Renal cortical epithelial cell (primary cell): ENCODE data around the gene APMAP. TPM values are rescaled to one million over a fixed set of nuclear protein-coding genes. Genes with fewer than 3 reads are reported as not detected.
"Not testable (repeated sequence)": the region's sequence is repeated elsewhere in the genome, so short reads cannot be mapped to it uniquely, and the experiment has no call there.

ENCODE experiments used
- DNase-seq: peaks from one replicate; pipeline ENCODE4 v3.0.0-alpha.2; 2011; ENCODE audit warnings: low read depth
- total RNA-seq: library from RNA; depleted of rRNA; stranded (reverse); fragments of >200 nt; gene quantifications from 2 replicates; pipeline ENCODE4 v1.2.3, GENCODE V29; 2014

Gene APMAP
- total RNA-seq, 1 donor from 2014 or later, result 104 TPM

DNA sequence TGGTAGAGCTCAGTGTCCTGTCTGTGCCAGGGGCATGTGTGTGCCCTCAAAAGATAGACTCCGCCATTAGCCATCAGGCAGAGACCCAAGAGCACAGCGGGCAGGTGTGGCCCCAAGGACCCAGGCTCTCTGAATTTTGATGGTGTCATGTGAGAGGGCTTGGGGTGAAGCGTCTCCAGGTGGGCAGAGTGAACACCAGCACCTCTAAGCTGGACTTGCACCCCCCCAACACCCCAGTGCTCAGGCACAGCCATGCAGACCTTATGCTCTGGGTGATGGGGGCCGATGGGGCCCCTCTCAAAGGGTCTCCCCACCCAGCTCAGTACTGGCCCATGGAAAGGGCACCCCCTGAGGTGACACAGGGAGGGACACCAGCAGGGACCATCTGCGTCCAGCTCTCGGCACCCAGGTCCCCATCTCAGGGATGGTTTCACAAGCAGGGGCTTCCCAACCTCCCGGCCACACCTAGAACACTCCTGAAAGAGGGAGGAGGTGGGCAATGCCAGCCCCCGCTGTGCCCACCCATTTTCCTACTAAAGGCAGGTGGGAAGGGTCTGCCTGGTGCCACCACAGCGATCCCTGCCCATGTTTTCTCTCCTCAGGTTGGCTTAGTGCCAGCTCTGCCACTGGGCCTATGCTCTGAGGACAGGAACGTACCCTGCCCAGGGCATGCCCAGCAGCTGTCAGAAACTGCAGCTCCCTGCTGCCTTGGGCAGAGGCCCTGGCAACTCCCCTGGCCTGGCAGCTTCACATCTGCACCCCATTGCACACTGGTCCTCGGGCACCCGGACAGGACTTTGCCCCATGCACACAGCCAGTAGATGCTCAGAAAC, 40.0 kb downstream of the APMAP start:
- DNase-seq, result no peak

DNA sequence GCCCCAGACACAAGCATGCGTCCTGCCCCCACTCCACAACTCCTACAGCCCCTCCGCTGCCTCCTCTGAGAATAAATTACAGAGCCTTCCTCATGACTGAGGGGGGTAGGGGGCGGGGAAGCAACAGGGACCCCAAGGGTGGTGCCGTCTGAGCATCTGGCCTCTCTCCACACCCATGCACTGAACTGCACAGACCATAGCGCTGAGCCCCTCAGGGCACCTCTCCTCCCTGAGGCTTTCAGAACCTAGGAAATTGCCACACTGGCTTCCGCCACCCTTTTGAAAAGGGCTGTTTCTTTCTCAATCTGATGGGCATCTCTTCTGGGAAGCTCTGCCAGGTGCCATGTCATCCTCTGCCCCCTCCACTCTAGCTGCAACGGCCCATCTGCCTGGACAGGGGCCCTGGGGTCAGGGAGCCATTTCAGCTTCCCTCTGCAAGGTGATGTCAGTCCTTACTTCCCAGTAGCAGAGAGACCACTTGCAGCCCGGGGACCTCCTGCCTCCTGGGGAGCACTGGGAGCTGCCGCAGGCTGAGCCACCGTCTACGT, 40.9 kb downstream of the APMAP start:
- no peak for DNase-seq

DNA sequence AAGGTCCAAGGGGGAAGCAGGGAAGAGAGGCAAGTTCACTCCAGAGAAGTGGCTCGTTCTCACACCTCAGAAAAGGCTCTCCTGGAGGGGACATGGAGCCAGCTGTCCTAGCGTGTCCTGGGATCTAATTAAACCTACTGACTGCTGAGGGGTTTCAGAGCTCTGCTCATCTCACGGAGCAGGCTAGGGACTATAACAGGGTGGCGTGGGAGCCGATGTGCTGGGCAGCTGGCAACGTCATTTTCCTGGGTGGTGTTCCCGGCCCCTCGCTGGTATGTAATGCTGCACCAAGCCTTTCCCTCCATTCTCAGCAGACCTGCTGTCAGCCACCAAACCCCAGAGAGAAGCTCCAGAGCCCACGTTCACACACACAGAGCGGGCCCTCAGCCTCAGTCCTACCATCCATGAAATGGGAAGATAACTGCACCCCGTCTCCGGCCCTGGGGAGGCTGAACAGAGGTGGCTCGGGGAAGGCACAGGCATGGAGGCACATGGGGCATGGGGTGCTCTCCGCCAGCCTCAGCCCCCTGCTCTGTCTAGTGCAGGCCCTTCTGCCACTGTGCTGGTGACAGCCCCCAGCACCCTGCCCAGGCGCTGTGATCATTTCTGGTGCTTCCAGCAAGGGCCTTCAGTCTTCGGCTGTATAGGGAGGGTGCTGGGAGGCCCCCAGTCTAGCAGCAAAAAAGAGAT, 41.6 kb downstream of the APMAP start:
- DNase-seq, result no peak

DNA sequence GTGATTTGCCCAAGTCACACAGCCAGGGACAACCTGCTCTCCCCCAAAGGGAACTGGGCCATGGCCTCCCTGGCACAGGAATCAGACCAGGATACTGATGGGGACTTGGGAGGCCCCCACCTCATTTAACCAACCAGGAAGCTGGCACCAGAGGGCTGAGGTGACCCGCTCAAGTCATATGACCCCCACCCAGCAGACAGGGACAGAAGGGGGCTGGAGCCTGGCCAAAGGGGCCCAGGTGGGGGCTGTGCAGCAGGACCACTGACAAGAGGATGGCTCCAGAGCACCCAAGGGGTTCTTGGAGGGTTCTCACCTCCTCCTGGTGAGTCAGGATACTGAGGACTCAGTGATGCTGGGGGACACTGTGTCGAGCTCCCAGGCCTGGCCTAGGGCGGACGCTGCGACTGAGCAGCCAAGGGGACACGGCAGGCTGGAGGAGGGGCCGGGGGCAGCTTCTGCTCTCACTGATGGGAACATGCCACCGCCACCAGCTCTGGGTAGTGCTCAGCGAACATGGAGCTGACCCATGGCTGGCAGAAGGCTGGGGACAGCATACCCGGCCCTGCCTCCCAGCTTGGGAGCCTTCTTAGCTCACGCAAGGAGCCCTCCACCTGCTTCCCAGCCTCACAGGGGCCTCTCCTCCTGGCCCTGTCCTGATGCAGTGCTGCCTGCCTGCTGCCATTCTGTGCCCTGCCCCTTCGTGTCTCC, 42.3 kb downstream of the APMAP start:
- DNase-seq, result no peak

DNA sequence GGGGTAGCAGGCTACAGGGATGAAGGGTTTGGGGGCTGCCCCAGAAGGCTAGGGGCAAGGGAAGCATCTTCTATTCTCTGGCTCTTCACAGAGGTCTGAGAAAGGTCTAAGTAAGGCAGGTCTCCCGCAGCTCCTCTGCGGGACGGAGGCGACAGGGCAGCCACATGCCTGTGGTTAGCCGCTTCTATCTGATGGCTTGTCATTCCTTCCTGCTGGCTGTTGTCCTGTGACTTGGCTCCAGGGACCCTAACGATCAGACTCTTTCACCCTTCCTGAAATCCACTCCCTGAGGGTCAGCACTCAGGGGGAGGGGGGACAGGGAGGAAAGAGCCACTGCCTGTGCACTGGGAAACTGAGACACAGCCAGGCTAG, 42.8 kb downstream of the APMAP start:
- DNase-seq, result no peak

DNA sequence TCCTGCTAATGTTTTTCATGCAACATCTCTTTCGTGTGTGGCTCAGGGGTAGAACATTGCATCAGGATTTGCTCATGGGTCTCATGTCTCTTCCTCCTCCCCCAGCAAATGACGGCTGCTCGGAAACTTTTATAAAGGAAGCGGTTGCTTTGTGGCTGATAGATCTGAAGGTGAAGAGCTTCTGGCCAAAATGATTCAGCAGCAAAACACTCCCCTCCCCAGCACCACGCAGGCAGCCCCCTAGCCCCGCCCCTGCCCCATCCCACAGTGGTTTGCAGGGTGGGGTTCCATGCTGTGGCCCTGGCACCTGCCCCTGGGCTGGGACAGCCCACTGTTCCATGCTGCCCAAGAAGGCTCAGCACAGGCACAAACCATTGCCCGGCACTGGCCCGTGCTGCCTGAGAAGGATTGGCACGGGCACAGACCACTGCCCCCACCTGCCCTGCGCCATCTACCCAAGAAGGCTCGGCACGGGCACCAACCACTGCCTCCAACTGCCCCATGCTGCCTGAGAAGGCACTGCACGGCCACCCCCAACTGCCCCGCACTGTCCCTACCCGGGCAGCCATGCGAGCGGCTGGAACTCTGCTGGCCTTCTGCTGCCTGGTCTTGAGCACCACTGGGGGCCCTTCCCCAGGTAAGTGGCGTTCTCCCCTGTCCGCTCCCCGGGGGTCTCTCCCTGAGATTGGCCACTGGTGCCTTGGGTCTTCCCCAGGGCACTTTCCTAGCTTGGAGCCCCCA, 43.4 kb downstream of the APMAP start, which contains the start of gene CST7:
Gene CST7 (plus strand): TSS at position 331 of the 741 bp plus-strand sequence. CDS start 237 bp downstream, at position 568.
- DNase-seq, result no peak

DNA sequence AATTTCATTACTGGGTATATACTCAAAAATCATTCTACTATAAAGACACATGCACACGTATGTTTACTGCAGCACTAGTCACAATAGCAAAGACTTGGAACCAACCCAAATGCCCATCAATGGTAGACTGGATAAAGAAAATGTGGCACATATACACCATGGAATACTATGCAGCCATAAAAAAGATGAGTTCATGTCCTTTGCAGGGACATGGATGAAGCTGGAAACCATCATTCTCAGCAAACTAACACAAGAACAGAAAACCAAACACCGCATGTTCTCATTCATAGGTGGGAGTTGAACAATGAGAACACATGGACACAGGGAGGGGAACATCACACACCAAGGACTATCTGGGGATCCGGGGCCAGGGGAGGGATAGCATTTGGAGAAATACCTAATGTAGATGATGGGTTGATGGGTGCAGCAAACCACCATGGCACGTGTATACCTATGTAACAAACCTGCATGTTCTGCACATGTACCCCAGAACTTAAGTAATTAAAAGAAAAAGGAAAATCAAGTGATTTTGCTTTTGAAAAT, 44.1 kb downstream of the APMAP start:
- DNase-seq, result not testable (repeated sequence)

DNA sequence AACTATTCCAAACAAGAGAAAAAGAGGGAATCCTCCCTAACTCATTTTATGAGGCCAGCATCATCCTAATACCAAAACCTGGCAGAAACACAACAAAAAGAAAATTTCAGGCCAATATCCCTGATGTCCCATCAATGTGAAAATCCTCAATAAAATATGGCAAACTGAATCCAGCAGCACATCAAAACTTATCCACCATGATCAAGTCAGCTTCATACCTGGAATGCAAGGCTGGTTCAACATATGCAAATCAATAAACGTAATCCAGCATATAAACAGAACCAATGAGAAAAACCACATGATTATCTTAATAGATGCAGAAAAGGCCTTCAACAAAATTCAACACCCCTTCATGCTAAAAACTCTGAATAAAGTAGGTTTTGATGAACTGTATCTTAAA, 46.2 kb downstream of the APMAP start:
- DNase-seq, result not testable (repeated sequence)

DNA sequence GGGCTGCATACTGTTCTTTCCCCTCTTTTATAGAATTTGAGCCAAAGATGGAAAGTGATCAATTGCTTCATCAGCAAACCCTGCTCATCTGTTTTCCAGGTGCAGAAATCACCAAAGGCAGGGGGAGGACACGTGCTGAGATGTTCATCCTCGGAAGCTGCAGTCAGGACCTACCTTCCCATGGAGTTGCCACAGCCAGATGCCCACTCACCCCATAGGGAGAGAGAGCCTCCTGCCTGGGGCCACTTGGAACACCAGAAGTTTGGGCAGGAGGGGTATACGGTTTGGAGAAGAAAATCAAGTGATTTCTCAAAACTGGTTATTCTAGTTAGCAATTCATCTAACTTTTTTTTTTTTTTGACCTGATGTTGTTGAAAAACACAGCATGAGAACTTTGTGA, 48.8 kb downstream of the APMAP start:
- no peak for DNase-seq

DNA sequence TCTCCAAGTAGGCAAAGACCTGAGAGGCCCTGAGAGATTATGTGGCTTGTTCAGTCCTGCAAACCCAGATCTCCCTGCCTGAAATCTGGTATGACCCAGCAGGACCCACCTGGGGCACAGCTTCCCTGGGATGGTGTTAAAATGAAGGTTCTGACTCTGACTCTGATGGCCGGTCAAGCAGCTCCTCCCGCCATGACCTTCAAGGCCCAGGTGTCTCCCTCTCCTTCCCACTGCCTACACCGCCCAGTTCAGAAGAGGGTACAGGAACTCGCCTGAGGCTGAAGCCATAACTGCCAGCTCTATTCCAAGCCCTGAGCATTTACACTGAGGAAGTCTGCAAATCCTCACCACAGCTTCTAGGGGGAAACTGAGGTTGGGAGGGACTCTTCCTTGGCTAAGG, 49.4 kb downstream of the APMAP start:
- DNase-seq, result no peak

DNA sequence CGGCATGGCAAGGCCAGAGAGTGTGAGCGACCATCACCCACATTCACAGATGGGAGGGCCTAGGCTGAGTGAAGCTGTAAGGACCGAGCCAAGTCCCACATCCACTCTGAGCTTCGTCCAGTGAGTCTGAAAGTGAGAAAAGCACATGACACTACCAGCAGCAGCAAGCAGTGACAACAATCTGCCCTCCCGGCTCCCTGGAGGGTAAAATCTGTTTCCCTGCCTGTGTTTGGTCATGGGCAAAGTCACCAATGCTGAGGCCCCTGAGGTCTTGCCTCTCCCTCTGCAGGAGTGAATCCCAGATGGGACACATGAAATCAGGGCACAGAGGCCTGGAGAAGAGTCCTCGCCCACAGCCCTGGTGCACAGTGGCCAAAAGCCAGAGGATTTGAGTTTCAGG, 49.9 kb downstream of the APMAP start:
- DNase-seq, result no peak

DNA sequence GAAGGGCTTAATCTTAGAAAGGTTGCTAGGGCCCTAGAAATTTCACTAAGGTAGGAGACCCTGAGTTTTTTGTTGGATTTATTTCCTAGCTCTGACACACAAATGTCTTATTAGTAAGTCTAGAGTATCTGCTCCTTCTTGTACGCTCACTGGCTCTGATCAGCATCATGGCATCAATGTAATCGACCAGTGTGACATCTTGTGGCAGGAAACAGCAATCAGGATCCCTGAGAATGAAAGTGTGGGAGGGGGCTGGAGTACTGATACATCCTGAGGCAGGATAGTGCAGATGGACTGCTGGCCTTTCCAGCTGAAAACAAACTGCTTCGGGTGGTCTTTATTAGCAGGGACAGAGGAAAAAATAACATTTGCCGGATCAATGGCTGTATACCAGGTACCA, 53.5 kb downstream of the APMAP start:
- no peak for DNase-seq

DNA sequence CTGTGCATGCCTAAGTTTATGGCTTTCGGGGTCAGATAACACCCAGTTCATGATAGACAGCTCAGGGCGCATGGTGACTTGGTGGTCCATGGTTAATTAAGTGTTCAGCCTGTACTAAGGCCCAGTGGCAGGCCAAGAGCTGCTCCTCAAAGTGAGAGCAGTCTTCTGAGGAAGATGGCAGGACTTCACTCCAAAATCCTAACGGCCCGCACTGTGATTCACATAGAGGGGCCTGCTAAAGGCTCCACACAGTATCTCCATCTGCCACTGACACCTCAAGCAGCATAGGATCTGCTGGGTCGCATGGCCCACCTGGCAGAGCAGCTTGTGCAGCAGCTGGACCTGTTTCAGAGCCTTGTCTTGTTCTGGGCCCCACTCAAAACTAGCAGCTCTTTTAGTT, 54.1 kb downstream of the APMAP start:
- no peak for DNase-seq

DNA sequence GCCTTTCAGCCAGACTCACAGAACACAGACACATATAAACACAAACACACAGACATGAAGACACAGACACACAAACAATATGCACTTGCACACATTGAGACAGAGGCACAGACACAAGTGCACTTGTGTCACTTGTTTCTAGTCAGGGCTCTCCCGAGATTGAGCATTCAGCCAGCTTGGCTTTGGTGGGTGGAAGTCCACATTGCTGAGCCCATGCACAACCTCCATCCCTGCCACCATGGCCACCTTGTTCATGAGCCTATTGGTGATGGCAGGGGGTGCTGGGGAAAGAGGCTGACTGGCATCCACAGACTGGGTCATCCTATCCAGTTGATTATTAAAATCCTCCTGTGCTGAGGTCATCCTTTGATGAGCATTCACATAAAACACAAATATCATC, 55.0 kb downstream of the APMAP start:
- no peak for DNase-seq

DNA sequence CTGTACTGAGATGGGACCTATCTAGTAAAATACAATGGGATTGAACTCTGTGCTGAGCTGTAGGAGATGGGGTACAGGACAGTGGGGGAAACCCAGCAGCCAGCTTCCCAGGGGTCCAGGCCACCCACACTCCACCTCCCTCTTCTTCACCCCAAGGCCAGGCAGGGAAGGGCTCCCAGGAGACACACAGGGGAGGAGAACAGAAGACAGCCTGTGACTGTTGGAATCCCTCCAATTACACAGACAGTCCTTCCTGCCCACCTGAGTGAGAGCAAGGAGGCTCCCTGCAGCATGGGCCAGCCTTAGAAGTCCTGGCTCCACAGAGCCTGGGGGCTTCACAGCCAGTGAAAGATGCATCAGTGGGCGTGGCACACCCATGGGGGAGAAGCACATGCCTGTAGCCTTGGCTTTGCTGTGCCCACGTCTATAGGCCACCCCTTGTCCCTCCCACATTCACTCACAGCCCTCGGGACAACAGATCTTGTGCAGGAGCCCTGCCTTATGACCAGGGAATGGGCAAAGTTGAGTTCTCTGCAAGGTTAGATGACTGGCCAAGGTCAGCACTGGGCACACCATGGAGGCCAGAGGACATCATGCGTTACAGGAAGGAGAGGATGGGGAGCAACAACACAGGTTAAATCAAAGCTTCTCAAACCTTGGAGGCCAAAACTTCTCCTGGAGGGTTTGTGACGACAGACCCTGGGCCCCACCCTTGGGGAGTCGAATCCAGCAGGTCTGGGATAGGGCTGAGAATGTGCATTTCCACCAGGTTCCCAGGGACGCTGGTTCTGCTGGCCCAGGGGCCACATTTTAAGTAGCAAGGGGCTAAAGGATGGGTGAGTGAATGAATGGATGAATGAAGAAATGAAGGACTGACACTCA, 55.8 kb downstream of the APMAP start:
- DNase-seq, result no peak

DNA sequence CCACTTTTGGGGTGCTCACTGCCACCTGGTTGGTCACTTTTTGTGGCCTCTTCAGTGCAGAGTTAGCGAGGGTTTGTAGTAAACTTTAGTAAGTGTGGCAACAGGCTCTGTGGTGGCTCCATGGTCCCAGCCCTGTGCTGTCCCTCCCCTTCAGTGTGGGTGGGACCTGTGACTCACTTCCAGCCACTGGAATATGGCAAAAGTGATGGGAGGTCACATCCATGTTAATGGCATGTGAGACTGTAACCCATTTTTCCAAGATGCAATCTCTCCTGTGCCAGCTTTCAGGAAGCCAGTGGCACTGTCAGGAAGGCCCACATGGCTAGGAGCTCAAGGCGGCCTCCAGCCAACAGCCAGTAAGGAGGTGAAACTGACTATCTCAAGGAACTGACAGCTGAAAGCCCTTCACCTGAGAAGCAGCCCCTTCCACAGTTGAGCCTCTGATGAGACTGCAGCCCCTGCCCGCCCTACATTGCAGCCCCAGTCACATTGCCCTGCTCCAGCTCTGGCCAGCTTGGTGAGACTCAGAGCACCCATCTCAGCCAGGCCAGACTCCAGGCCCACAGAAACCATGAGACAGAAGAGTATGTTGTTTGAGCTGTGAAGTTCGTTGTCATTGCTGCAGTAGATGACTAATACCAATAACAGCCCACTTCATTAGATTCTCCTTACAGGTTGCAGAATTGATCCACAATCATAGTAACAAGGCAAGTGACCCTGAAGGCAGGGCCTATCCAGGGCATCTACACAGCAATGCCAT, 56.6 kb downstream of the APMAP start:
- DNase-seq, result no peak

DNA sequence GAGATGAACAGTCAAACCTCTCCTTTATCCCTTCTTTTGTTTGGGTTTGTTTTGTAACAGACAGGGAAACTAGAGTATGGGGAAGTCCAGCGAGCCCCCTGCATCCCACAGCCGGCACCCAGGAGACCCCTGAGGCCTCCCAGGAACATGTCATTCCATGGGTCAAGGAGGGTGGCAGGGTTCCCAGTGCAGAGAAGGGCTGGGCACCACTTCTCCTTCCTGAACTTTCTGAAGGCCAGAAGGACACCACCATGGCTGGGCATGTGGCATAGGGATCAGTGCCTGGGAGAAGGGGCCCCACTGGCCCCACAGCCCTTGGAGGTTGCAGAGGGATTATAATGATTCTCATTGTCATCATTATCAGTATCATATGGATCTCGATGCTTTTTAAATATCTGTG, 57.4 kb downstream of the APMAP start:
- no peak for DNase-seq

DNA sequence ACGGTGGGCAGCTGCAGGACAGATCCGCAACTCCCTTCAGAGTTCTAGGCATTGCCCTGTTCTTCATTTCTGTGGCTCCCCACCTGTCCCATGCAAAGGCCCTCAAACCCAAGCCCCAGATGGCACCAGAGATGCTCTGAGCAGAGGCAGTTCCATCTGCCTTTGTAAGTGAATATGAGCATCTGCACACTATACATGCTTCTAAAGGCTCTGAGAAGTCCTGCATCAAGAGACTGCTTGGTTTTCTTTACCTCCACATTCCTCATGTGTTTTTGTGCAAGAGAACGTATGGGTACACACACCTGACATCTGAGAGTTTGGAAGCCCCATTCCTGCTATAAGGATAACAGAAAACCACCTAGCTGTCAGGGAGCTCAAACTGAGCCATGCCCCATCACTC, 57.8 kb downstream of the APMAP start:
- DNase-seq, result no peak

DNA sequence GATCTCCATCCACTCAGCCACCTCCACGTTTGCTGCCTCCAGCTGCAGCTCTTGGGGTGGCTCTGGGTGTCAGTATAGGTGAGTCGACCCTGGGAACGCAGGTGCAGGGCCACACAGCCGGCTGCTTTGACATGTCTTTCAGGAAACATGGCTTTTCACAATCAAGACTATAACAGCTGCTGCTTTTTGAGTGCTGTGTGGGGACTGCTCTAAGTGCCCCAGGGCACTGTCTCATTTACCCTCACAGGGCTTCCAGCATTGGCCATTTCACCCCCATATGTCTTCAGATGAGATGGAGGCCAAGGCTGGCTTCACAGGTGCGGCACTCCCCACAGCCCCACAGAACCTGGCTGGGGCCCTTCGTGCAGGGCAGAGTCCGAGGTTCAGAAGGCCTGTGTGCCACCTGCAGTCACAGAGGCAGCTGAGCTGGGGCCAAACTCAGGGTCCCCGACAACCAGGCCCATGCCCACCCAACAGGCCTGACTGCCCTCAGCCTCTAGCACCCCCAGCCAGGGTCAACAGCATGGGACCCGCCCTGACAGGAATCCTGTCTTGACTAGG, 58.4 kb downstream of the APMAP start:
- no peak for DNase-seq
